Measurements from ENCODE around the gene SLC8A1.

Gene SLC8A1

DNA sequence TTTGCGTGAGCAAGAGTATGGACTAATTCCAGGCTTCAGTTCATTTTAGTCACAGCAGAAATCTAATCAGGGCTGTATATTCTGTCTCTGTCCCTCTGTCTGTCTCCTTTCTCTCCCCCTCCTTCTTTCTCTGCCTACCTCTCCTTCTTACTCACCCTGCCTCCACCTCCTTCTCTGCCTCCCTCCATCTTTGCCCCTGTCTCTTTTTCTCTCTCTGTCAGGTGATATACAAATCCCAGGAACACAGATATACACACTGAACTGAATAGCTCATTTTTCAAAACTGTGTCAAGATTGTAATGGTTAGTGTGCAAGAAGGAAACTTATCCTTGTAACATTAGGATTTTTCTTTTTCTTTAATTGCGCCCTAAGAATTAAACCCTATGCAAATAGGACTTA, 32.5 kb downstream of the SLC8A1 start:
- DNase-seq: no peak

DNA sequence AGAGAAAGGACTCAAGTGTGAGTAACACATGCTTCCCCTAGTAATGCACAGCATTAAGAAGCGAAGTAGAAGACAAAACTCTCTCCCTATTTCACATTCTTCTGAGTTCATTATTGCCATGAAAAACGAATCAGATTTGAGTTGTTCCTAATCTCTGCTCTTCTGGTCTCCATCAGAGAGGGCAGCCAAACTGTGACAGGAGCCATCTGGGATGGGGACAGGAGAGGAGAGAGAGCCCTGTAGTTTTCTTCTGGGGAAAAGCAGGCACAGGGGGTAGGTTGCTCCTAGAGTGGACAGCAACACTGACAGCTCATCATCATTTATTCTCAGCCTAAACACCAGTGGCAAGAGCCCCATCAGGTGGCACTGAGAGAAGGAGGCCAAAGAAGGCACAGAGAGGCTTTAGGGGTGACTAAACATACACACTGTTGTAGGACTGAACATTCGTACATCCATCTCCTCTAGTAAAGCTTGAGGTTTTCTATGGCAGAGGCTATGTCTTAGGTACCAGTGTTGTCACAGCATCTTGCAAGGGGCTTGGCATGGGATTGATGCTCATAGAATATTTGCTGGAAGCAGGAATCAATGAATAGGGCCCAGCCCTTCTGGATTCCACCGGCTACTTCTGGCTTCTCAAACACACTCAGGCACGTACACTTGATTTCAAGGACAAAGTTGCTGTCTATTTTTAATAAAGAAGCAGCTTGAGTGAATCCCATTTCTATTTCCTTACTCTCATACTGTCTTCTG, 33.1 kb downstream of the SLC8A1 start:
- no peak for DNase-seq

DNA sequence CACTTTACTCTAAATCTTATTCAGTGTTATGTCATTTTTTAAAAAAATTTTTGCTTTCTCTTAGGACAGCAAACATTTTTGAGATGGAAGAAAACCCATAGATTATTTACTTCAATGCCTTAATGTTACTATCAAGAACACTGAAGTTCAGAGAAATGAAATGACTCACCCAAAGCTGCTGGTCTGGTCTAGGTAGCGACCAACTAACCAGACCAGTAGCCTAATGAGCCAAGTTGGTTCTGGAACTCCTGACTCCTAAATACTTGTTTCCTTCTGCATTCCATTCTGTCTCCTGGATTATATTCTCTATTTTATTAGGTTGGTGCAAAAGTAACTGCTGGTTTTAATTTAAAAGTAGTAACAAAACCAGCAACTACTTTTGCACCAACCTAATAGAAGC, 35.4 kb downstream of the SLC8A1 start:
- no peak for DNase-seq

DNA sequence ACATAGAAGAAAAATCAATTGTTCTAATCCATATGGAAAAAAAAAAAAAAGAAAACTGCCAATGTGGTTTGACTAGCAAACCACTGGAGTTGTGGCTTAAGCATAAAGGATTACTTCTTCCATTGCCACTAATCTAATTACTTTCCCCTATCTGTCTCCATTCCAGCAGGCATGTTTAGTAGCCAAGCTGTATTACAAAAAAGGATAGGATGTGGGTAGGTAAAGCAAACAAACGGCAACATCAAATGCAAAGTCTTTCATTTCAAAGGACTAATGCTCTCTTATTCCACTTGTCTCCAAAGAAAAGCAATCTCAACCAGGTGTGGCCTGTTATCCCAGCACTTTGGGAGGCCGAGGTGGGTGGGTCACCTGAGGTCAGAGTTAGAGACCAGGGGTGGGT, 36.5 kb downstream of the SLC8A1 start:
- DNase-seq: no peak

DNA sequence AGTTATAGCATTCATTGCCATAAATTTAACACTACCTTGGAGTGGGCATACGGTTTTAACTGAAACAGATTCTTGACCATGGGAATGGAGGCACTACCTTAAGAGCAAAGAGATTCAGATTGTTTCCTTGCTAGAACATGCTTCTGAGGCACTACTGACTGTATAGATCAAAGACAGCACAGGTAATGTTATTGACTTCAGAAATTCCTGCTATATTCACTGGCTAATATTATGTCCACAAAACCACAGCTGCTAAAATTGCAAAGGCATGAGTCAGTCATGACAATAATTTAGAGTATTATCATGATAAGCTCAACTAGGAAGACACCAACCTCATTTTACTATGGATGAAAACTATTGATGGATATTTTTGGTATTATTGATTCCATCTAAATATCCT, 39.4 kb downstream of the SLC8A1 start:
- no peak for DNase-seq

DNA sequence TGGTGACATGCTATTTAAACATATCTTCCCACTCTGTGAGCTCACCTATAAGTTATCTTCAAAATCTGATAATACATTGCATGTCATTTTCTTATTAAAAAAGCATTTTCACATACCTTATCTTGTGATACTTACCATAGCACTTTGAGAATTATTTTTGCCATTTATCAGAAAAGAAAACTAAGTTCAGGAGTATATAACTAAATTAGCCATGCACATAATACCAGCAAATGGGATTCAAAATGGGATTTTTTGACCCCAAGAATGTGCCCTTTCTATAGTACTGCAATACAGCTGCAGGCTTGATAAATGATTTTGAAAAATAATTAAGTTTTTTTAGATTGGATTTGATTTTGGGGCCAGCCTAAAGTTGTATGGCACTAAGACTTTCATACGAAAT, 41.2 kb downstream of the SLC8A1 start:
- DNase-seq: no peak

DNA sequence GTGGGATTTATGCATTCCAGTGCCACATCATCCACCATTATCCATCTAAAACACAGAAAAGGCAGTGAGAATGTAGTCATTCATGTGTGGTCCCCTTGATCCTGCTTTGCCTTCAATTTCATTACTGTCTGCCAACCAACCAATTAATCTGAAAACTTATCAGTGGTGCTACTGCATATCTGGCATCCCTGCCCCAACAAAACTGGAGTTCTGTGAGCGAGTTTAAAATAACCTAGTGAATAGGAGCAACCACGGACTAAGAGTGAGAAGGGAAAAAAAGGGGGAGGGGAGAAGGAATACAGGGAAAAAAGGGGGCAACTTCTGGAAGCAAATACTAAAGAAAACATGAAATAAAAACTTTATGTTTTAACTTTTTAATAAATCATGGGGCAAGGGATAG, 42.2 kb downstream of the SLC8A1 start:
- DNase-seq: no peak

DNA sequence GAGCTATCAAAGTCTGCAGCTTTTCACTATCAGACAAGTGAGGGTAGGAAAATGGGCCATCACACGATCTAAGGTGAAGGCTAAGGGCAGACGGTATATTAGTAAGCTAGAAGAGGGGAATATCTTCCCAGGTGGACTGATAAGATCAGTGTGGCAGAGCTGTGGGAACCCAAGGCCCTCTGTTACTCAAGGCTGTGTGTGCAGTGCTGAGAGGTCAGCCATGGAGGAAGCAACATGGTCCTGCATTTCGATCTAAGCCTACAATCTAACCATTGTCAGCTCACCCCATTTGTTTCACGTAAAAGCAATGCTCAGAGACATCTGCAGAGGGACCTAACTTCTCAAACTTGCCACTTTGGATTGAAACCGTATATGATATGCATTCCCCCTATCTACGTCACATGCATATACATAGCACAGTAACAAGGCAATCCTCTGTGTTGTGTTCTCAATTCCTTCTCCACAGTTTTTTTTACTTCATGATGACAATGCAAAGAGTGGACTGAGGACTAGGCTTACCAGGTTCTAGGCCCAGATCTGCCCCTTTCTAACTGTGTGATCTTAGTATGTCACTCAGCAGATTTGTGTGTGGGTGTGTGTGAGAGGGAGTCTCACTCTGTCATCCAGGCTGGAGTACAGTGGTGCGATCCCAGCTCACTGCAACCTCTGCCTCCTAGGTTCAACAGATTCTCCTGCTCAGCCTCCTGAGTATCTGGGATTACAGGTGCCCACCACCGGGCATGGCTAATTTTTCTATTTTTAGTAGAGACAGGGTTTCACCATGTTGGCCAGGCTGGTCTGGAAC, 45.2 kb downstream of the SLC8A1 start:
- DNase-seq: no peak

DNA sequence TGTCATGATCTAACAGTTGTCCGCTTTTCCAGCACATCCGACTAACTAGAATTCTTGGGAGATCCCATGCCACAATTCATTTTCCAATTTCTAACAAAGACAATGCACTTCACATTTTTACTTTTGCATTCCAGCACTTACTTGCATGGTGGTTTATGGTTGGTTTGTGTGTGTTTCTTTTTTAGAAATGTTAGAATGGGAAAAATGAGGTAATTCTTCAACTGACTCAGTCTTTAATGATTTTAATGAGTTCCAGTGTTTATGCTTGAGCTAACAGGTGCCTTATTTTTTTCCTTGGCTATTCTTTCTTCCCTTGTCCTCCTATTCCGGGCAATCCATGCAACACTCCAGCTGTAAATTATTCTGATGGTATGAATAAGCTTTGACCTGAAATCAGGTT, 46.4 kb downstream of the SLC8A1 start:
- no peak for DNase-seq

DNA sequence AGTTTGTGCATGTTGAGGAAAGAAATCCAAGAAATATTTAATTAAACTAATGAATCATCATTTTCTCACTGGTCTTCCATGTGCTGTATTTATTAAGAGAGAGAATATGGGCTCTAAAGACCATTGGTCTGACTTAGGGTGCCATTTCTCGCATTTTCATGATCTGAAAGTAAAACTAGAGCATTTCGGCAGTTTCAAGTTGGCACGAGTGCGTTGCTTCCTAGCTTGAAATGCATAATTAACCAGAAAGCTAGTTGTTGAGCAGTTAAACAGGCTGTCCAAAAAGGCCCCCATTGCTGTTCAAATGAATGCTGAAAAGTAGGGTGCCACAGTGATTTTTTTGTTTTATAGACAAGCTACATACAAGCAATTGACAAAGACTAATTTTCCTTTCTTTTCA, 47.4 kb downstream of the SLC8A1 start:
- DNase-seq: no peak

DNA sequence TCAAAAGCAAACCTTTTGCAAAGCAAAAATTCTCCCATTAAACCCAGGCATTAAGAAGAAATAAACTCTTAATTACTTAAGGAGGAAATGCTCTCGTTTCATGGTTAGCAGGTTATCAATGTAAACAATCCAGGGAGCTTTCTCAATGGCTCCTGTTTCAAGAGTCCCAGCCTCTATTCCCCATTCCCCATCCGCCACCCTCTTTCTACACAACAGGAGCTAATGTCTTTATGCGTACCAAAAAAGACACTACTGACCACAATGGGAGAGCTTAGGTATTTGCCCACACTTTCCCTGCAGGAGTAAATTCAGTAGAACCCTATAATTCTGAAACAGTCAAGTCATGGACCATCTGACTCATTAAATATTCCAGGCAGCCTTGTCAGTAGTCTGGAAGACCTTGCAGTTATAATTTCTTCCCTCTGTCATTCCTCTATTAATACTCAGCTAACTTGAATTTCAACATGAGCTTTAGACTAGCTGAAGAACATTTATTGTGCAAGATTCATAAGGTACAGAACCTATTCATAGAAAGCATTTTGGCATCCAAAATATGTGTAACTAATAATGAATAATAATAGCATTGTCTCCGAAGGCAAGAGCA, 48.6 kb downstream of the SLC8A1 start:
- DNase-seq: no peak

DNA sequence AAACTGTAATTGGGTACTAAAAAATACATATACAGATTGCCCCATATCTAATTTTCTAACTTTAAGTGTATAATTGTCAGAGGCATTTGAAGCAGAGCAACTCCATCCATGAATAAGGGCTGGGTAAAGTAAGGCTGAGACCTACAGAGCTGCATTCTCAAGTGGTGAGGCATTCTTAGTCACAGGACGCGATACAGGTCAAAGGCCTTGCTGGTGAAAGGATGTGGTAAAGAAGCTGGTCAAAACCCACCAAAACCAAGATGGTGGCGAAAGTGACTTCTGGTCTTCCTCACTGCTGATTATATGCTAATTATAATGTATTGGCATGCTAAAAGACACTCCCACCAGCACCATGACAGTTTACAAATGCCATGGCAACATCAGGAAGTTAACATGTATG, 50.0 kb downstream of the SLC8A1 start:
- no peak for DNase-seq

DNA sequence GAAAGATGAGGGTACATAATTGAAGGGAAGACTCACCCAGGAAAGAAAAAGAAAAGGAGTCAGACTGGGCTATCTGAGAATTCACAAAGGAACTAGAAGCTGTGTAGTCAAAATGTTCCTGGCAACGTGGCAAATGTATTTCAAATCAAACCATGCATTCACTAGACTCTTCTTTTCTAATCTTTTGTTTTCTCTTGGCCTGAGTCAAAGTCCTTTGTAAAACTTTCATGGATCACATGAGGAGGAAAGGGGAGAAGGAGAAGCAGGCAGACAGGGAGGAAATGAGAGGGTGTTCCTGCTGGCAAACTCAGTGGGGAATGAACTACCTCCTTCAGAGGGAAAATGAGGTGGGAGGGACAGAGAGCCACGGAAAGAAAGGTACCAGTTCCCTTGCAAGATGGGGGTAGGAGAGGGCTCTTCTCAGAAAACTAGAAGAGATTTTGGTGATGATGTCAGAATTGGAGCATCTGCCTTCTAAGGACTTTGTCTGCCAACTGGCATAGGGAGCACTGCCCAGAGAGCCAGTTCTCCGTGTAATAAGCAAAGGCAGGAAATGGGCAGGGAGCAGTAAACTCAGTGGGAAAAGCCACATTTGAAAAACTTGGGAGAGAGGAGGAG, 51.4 kb downstream of the SLC8A1 start:
- no peak for DNase-seq

DNA sequence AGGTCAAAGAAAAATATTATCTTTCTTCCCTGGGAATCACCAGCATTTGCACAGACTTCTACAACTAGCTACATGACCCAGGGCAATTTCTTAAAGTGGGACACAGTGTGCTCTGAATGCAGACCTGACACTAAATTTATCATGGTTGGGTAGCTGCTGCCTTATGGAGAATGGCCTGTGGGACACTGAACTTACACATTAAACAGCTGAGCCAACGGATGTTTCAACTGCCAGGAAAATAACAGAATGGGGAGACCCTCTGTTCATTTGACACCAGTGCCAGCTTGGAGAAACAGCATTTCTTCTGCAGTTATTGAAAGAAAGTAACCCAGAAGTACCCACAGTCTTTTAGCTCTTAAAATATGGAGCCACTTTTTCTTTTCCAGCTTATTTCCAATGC, 54.1 kb downstream of the SLC8A1 start:
- no peak for DNase-seq

DNA sequence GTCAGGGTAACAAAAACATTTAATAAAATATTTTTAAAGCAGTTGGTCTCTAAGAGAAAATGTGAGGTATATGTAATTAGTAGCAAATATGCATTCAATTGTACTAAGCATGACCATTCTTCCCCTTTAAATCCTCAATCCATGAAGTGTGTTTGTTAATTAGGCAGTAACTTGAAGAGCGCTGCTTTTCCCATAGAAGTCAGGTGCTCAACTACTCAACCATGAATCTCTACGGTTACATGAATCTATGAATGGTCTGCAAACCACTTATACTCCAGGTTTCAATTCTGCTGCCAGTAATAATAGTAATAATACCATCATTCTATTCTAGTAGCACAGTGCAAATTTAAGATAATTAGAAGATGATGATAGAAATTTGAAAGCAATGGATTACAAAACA, 55.8 kb downstream of the SLC8A1 start:
- no peak for DNase-seq

DNA sequence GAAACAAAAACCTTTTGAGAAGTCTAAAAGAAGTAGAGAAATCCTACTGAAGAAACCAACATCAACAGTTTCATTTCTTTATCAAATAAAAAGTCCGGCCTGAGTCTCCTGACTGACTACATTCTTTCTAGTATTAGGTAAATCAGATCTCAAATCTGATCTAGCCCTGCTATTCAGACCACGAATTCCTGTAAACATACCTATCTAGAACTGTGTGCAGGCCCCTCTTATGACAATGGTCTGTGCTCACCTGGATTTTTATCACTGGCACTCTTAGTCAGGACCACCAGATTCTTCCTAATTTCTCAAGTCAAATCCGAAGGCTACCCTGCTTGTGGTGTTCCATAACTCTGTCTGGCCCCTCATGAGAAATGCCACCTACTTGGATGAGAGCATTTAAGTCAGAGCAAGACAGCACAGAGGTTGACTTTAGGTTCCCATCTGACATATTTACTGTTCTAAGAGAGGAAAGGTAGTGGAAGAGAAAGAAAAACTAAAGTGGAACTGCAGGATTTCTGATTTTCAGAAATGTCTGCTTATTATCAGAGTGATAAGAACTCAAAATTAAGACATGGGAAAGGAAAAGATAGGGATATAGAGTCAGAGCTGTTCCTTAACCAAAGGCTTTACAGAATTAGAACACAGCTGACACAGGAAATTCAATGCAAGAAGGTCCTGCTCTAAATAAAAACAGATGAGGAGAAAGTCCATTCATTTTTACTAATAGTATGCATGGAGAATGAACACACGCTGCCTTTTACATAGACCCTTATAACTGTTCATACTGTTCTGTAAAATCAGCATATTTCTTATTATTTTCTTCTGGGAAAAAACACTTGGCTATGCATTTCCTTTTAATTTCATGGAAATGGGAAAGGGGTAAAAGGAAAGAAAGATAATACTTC, 56.5 kb downstream of the SLC8A1 start:
- DNase-seq: no peak

DNA sequence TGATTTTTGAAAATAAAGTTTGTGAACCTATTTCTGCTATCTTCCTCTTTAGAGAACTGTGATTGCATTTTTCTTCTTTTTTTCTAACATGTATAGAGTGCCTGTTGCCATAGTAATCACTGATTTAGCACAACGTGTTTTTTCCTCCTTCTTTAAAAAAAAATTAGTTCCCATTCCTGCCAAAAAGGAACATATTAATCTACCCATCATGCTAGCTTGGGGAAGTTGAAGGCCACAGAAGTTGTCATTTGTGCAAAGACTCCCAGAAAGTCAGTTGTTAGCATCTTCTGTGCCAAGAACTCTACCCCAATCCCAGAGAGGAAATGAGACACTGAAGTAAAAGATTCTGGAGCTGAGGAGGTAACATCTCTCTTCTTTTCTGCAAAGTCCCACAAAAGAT, 57.3 kb downstream of the SLC8A1 start:
- no peak for DNase-seq

DNA sequence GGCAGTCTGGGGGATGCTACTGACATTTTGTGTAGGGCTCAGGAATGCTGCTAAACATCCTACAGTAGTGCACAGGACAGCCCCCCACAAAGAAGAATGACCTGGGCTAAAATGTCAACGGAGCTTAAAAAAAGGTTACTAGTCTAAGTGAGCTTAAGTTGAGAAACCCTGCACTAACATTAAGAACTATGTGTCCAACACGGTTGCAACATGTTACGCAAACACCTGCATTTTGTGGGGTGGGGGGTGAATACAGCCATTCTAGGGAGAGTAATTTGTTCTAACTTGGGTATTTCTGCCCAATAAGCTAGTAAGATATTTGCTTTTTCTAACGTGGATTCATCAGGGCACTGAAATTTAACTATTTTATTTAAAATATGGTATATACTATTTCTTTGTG, 57.9 kb downstream of the SLC8A1 start:
- DNase-seq: no peak

DNA sequence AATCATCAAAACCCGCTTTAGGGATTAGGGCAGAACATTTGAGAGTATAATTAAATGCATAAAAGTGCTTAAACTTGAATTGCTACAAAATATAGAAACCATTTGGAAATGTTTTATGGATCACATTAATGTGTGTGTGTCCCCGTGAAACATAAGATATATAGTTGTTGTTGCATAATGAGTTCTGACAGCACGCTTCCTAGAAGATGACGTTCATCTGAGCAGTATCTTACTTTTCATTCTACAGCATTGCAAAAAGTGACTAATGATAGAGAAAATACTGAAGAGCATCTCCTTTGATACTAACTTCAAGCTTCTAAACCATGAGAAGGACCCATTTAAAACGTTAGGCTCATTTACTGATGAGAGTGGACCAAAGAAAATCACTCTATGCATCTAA, 63.7 kb downstream of the SLC8A1 start:
- DNase-seq: no peak

DNA sequence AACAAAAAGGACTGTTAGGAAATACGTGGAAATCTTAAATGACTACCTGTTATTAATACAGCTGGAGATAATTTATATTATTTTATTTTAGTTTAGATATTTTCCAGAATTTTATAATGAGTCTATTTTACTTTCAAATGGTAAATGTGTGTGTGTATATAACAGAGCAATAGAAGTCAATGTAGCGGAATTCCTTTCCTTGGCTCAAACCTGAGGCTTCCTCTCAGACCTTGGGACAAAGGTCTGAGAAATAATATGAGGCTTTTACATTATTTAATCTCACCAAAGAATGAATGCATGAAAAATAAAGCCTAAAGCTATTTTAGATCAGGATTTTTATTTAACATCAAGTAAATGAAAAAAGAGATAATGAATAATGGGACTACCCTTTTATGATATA, 65.7 kb downstream of the SLC8A1 start:
- no peak for DNase-seq

DNA sequence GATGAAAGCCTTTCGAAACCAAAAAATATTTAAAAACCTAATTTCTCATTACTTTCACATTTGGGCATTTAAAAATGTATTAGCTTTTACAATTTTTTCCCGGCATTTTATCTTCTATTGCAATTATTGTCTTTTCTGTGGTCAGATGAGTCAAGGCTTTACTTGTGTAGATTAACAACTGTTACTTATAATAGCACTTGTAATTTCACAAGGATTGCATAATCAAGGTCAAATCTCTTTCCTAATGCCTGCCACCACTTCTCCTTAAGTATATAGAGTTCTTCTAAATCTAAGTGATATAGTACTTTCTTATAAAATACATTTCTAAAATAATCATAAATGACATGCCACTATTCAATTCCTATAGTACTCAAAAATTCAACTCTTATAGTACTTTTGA, 67.2 kb downstream of the SLC8A1 start:
- DNase-seq: no peak

DNA sequence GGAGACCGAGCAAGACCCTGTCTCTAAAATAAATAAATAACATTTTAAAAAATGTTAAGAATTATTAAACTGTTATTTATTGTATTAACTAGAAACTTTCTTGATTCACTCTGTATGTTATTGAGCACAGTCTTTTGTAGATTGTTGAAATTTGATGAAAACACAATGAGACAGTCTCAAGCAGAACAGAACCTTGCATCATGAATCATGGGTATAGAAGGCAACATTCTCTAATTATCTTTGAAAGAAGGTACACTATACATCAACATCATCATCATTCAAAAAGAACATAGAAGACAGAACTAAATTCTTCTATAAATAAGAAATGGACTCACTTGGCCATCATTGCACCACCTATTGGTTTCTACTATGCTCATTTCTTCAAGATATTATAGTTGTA, 67.7 kb downstream of the SLC8A1 start:
- DNase-seq: no peak

DNA sequence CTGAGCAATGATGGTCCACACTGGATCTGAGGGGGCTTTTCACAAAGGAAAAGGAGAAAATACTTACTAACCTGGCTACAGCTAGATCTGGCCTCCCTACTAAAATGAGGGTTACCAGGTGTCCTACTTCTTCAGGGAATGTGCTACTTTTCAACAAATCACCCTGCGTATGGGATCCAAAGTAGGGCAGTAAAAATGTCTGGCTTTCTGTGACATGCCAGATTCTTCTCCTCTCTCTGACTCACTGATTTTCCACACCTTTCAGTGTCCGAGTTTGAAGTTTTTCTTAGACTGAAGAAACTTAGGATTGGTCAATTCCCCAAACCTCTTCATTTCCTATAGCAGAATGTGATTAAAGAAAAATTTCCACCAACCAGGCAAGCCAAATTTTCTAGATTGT, 71.2 kb downstream of the SLC8A1 start:
- DNase-seq: no peak

Data from SHP77 (cell line).